ENCODE data around the gene ITGB2. TPM values are rescaled to one million over a fixed set of nuclear protein-coding genes. Genes with fewer than 3 reads are reported as not detected.

ITGB2 gene
- total RNA-seq, 1 experiment from 2014 or later = 24.8 TPM

- Mint-ChIP-seq H3K36me3 (ENCODE audit: insufficient read depth, unreplicated experiment) (peaks cover 5% of the 10 kb centered on the region), H3K27ac (ENCODE audit: low read depth, unreplicated experiment) (no peak overlapping the region), H3K4me3 (ENCODE audit: unreplicated experiment) (no peak overlapping the region), H3K9me3 (ENCODE audit: unreplicated experiment) (no peaks in the 10 kb centered on the region), H3K4me1 (ENCODE audit: insufficient read depth, unreplicated experiment) (peaks cover 27% of the 10 kb centered on the region), H3K27me3 (ENCODE audit: insufficient read depth, unreplicated experiment) (no peaks in the 10 kb centered on the region)
- no peak for DNase-seq (ENCODE audit: unreplicated experiment)
- no TSS peak for BruUV-seq (replicated peaks)
- ChIA-PET CTCF (no interaction called here), POLR2A (no interaction called here)
- intact Hi-C loops (cut with micrococcal nuclease) = no loop called here
- no peak for TF ChIP-seq CTCF (IDR thresholded peaks at IDR 0.05; ENCODE audit: unreplicated experiment)
Observed at GRCh38 chr21:44885615-44886014, 35.1 kb downstream of the ITGB2 start.

GRCh38 chr21:44884097-44884496 lies 36.6 kb downstream of the ITGB2 start:
- Mint-ChIP-seq H3K4me1 (ENCODE audit: insufficient read depth, unreplicated experiment) (peaks cover 24% of the 10 kb centered on the region), H3K36me3 (ENCODE audit: insufficient read depth, unreplicated experiment) (peaks cover 5% of the 10 kb centered on the region), H3K9me3 (ENCODE audit: unreplicated experiment) (no peaks in the 10 kb centered on the region), H3K27ac (ENCODE audit: low read depth, unreplicated experiment) (no peak overlapping the region), H3K4me3 (ENCODE audit: unreplicated experiment) (no peak overlapping the region), H3K27me3 (ENCODE audit: insufficient read depth, unreplicated experiment) (no peaks in the 10 kb centered on the region)
- intact Hi-C loops (cut with micrococcal nuclease) = no loop called here
- CTCF ChIA-PET = interaction anchor here (0.6 to 4.2 kb wide), 8 partner anchors 10 to 218 kb away, joined by 3 to 31 read pairs (median 8); partner anchors contain the start of gene PTTG1IP
- no peak for TF ChIP-seq CTCF (IDR thresholded peaks at IDR 0.05; ENCODE audit: unreplicated experiment)
- DNase-seq (ENCODE audit: unreplicated experiment) = no peak
- no TSS peak for BruUV-seq (replicated peaks)
- POLR2A ChIA-PET = interaction anchor here (0.8 to 13.5 kb wide), 5 partner anchors 11 to 83 kb away, joined by 3 to 161 read pairs (median 16); partner anchors contain the start of genes PTTG1IP and UBE2G2

GRCh38 chr21:44883250-44883649 lies 37.4 kb downstream of the ITGB2 start:
- no peaks in the 10 kb centered on the region for H3K27me3 Mint-ChIP-seq (ENCODE audit: insufficient read depth, unreplicated experiment)
- peak overlapping the region; percentile 98 for H3K27ac Mint-ChIP-seq (ENCODE audit: low read depth, unreplicated experiment)
- ChIA-PET CTCF (interaction anchor here (0.6 to 4.2 kb wide), 9 partner anchors 10 to 141 kb away, joined by 3 to 31 read pairs (median 6); partner anchors contain the start of gene PTTG1IP), POLR2A (interaction anchor here (0.8 to 13.5 kb wide), 11 partner anchors 11 to 246 kb away, joined by 3 to 161 read pairs (median 9); partner anchors contain the start of genes PTTG1IP, SLX9 and UBE2G2)
- H3K4me1 Mint-ChIP-seq (ENCODE audit: insufficient read depth, unreplicated experiment) = peaks cover 28% of the 10 kb centered on the region
- DNase-seq (ENCODE audit: unreplicated experiment) = no peak
- intact Hi-C loops (cut with micrococcal nuclease) = no loop called here
- BruUV-seq (replicated peaks) = no TSS peak
- no peak for TF ChIP-seq CTCF (IDR thresholded peaks at IDR 0.05; ENCODE audit: unreplicated experiment)
- peaks cover 5% of the 10 kb centered on the region for H3K36me3 Mint-ChIP-seq (ENCODE audit: insufficient read depth, unreplicated experiment)
- no peaks in the 10 kb centered on the region for H3K9me3 Mint-ChIP-seq (ENCODE audit: unreplicated experiment)
- H3K4me3 Mint-ChIP-seq (ENCODE audit: unreplicated experiment) = peak overlapping the region; percentile 43

- intact Hi-C loops (cut with micrococcal nuclease) = no loop called here
- no peak for TF ChIP-seq CTCF (IDR thresholded peaks at IDR 0.05; ENCODE audit: unreplicated experiment)
- peaks cover 32% of the 10 kb centered on the region for H3K4me1 Mint-ChIP-seq (ENCODE audit: insufficient read depth, unreplicated experiment)
- no peak overlapping the region for H3K4me3 Mint-ChIP-seq (ENCODE audit: unreplicated experiment)
- H3K27ac Mint-ChIP-seq (ENCODE audit: low read depth, unreplicated experiment) = peak overlapping the region; percentile 98
- H3K36me3 Mint-ChIP-seq (ENCODE audit: insufficient read depth, unreplicated experiment) = peaks cover 5% of the 10 kb centered on the region
- no peaks in the 10 kb centered on the region for H3K27me3 Mint-ChIP-seq (ENCODE audit: insufficient read depth, unreplicated experiment)
- POLR2A ChIA-PET = interaction anchor here (0.6 to 13.5 kb wide), 12 partner anchors 9 to 248 kb away, joined by 3 to 161 read pairs (median 6); partner anchors contain the start of genes PTTG1IP, SUMO3 and UBE2G2
- no peaks in the 10 kb centered on the region for H3K9me3 Mint-ChIP-seq (ENCODE audit: unreplicated experiment)
- peak; percentile 13 for DNase-seq (ENCODE audit: unreplicated experiment)
- no TSS peak for BruUV-seq (replicated peaks)
- CTCF ChIA-PET = interaction anchor here (0.9 to 4.2 kb wide), 6 partner anchors 8 to 82 kb away, joined by 3 to 31 read pairs (median 14); partner anchors contain the start of gene PTTG1IP
Observed at GRCh38 chr21:44881198-44881872, 39.4 kb downstream of the ITGB2 start.

Data from MCF 10A (cell line).